Activated CD8-positive, alpha-beta memory T cell treated with anti-CD3 and anti-CD28 coated beads, Interleukin-2, amount 10 ng/mL, durations not matched to agents 7 days and 5 days (primary cell): Measurements from ENCODE around the gene SCN3B. TPM values are rescaled to one million over a fixed set of nuclear protein-coding genes. Genes with fewer than 3 reads are reported as not detected.

Experiments
- ATAC-seq: fragments of 150-1000 bp; cut with Tn5 transposase; one replicate; pipeline ENCODE4 v1.10.0; 2021; ENCODE audit warnings: moderate library complexity
- CTCF ChIA-PET: fragments of 350-600 bp; sonication (Branson Sonifier 250); formaldehyde crosslinking; loops from one replicate; lab custom pipeline; 2021; ENCODE audit warnings: antibody characterized with exemption; lab: Charles Lee
- DNase-seq: peaks from one replicate; pipeline ENCODE4 v3.0.0-alpha.2; 2020
- H3K27ac Mint-ChIP-seq: one replicate; pipeline ENCODE4 v1.8.0; 2021; ENCODE audit warnings: mild to moderate bottlenecking, mixed read lengths
- H3K27me3 Mint-ChIP-seq: one replicate; pipeline ENCODE4 v1.8.0; 2021; ENCODE audit warnings: mixed read lengths
- H3K36me3 Mint-ChIP-seq: one replicate; pipeline ENCODE4 v1.8.0; 2021; ENCODE audit warnings: mild to moderate bottlenecking, mixed read lengths
- H3K4me1 Mint-ChIP-seq: one replicate; pipeline ENCODE4 v1.8.0; 2021; ENCODE audit warnings: mixed read lengths
- H3K4me3 Mint-ChIP-seq: one replicate; pipeline ENCODE4 v1.8.0; 2021; ENCODE audit warnings: mild to moderate bottlenecking, moderate library complexity, mixed read lengths
- H3K9me3 Mint-ChIP-seq: one replicate; pipeline ENCODE4 v1.8.0; 2022; ENCODE audit warnings: low read depth, mixed read lengths
- total RNA-seq, 2 experiments: library from RNA; stranded (reverse); gene quantifications; one replicate each; pipeline ENCODE4 v1.2.3, GENCODE V29; 2021

Gene SCN3B
- total RNA-seq, 2 experiments from 2014 or later = not detected

DNA sequence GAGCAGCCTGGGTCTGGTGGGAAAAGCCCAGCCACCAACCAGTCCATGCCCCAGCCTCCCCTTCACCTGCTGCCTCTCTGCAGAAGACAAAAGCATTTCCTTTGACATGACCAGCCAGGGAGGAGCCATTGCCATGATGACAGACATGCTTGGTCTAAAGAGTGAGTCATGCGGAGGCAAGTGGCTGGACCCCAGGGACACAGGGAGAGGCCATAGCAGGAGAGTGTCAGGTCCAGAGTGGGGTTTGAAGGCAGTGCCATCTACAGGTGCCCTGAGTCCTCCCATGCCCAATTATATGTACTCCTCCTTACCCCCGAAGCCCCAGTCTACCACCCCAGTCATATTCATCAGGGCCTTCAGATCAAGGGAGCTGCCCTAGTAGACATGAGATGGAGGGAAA lies 67.4 kb downstream of the SCN3B start:
- DNase-seq (no peak), ATAC-seq (no peak)
- Mint-ChIP-seq H3K27ac (no peak overlapping the region), H3K4me3 (no peak overlapping the region), H3K36me3 (peaks cover 5% of the 10 kb centered on the region), H3K4me1 (peaks cover 5% of the 10 kb centered on the region), H3K27me3 (no peaks in the 10 kb centered on the region), H3K9me3 (no peaks in the 10 kb centered on the region)
- CTCF ChIA-PET = no interaction called here

- CTCF ChIA-PET = interaction anchor here (1.4 kb wide), 1 partner anchor 10 kb away, joined by 7 read pairs; no protein-coding TSS in a partner anchor
- peaks cover 5% of the 10 kb centered on the region for H3K4me1 Mint-ChIP-seq
- H3K9me3 Mint-ChIP-seq = no peaks in the 10 kb centered on the region
- no peak overlapping the region for H3K4me3 Mint-ChIP-seq
- no peak for DNase-seq
- ATAC-seq = no peak
- H3K36me3 Mint-ChIP-seq = peaks cover 5% of the 10 kb centered on the region
- no peaks in the 10 kb centered on the region for H3K27me3 Mint-ChIP-seq
- no peak overlapping the region for H3K27ac Mint-ChIP-seq
These were observed 67.9 kb downstream of the SCN3B start for GRCh38 chr11:123586568-123586967.

GRCh38 chr11:123585706-123586105 lies 68.7 kb downstream of the SCN3B start:
- Mint-ChIP-seq H3K4me1 (peaks cover 9% of the 10 kb centered on the region), H3K27ac (no peak overlapping the region), H3K9me3 (no peaks in the 10 kb centered on the region), H3K36me3 (peaks cover 4% of the 10 kb centered on the region), H3K27me3 (no peaks in the 10 kb centered on the region), H3K4me3 (no peak overlapping the region)
- CTCF ChIA-PET = interaction anchor here (1.4 kb wide), 1 partner anchor 9 kb away, joined by 7 read pairs; no protein-coding TSS in a partner anchor
- ATAC-seq (no peak), DNase-seq (no peak)

DNA sequence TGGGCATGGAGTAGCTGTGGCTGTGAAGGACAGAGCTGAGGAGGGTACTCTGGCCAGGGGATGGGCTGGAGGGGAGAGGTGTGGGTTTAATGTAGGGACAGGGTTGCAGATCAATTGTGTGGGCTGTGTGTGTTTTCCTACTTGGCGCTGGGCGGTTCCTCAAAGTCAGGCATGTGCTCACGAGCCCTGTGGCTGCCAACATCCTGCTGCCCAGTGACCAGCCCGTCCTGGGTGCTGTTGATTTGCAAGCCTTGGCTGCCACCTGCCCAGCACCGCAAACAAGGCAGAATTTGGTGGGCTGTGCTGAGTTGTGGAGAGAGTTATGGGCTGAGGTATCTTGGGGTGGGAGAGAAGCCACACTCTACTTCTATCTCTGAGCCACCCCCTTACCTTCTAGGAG lies 69.2 kb downstream of the SCN3B start:
- DNase-seq (no peak), ATAC-seq (no peak)
- Mint-ChIP-seq H3K36me3 (peaks cover 4% of the 10 kb centered on the region), H3K27ac (no peak overlapping the region), H3K9me3 (no peaks in the 10 kb centered on the region), H3K4me3 (no peak overlapping the region), H3K27me3 (no peaks in the 10 kb centered on the region), H3K4me1 (peaks cover 13% of the 10 kb centered on the region)
- CTCF ChIA-PET = interaction anchor here (1.4 kb wide), 1 partner anchor 9 kb away, joined by 7 read pairs; no protein-coding TSS in a partner anchor

DNA sequence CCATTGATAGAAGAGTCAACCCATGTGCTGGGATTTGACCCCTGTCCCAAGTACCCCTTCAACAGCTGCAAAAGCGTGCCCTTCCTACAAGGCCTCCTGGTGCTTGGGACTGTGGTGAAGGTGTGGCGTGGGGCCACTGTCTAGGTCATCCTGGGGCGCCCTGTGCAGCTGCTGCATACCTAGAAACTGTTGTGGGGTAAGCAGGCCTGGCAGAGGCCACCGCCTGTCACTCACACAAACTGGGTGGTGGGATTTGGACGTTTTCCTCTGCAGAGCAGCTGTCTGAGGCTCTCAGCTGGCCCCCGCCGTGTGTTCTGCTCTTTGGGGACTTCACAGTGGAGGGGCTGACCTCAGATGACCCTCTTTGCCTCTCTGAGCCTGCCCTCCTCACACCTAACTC lies 69.7 kb downstream of the SCN3B start:
- ATAC-seq = no peak
- H3K27me3 Mint-ChIP-seq = no peaks in the 10 kb centered on the region
- H3K9me3 Mint-ChIP-seq = no peaks in the 10 kb centered on the region
- CTCF ChIA-PET = no interaction called here
- no peak overlapping the region for H3K27ac Mint-ChIP-seq
- H3K4me1 Mint-ChIP-seq = peaks cover 16% of the 10 kb centered on the region
- H3K36me3 Mint-ChIP-seq = peaks cover 4% of the 10 kb centered on the region
- no peak for DNase-seq
- H3K4me3 Mint-ChIP-seq = no peak overlapping the region

- Mint-ChIP-seq H3K9me3 (no peaks in the 10 kb centered on the region), H3K27ac (no peak overlapping the region), H3K4me3 (no peak overlapping the region), H3K27me3 (no peaks in the 10 kb centered on the region), H3K36me3 (peaks cover 4% of the 10 kb centered on the region), H3K4me1 (peaks cover 16% of the 10 kb centered on the region)
- ATAC-seq (no peak), DNase-seq (no peak)
- CTCF ChIA-PET = no interaction called here
These were observed 70.2 kb downstream of the SCN3B start for GRCh38 chr11:123584186-123584585.

GRCh38 chr11:123582992-123583504 lies 71.4 kb downstream of the SCN3B start:
- DNase-seq = no peak
- H3K27me3 Mint-ChIP-seq = no peaks in the 10 kb centered on the region
- peaks cover 16% of the 10 kb centered on the region for H3K4me1 Mint-ChIP-seq
- H3K9me3 Mint-ChIP-seq = no peaks in the 10 kb centered on the region
- H3K4me3 Mint-ChIP-seq = no peak overlapping the region
- H3K27ac Mint-ChIP-seq = no peak overlapping the region
- peaks cover 4% of the 10 kb centered on the region for H3K36me3 Mint-ChIP-seq
- CTCF ChIA-PET = no interaction called here
- ATAC-seq = no peak

DNA sequence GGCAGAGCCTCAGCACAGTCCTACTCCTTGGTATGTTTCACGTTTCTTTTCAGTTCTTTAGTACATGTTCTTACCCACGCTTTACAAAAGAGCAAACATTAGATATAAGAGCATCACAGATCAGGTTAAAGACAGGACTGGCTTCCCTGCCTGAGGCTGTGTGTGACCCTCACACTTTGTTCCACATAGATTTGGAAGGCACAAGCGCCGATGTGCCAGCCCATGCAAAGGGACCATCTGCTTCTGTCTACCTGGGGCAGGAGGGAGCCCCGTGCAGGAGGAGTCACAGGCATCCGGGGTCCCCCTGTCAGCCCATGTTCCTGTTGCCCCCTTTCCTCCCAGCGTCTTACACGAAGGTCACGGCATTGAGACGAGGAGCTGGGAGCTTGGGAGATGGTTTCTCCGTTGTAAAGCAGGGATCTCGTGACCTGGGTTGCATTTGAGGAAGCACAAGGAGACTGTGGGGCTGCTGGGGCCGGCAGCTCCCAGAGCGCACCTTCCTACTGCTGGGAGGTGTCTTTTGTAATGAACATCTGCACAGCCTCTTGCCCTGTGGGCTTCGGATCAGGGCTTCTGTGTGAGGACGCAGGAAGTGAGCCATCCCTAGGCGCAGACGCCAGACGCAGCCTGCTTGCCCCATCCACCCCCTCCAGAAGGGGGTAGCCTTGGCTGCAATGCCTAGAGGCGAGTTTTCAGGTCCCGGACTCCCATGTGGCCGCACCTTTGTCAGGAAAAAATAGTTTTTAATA lies 72.6 kb downstream of the SCN3B start:
- Mint-ChIP-seq H3K36me3 (peaks cover 4% of the 10 kb centered on the region), H3K4me3 (no peak overlapping the region)
- no peak for ATAC-seq

DNA sequence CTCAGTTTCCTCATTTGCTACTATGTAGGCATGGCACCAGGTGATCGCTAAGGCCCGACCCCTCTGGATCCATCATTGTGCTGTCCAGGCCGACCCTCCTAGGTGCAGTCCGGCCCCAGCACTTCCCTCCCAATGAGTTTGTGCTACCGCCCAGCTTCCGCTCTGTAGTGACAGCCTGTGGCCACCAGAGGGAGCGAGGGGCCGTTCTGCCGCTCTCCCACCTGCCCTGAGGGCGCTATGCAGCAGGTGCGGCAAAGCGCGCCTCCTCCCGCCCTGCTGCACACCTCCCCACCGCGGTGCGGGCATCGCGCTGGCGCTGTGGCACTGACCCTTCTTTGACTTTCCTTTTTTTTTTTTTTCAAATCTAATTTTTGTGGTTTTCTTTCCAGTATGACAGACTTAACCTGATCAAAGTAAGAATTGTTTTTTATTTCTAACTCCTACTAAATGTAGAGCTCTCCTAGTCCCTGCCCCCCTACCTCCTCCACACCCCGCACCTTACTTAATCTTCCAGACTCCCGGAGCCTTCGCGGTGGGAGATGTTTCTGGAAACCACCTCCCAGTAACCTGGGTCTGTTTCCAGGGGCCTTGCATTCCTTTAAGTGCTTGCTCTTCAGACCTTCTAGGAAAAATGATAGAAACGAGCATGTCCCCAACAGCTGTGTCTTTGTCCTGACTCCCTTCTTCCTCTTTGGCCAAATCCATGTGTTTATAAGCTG lies 73.7 kb downstream of the SCN3B start:
- no peaks in the 10 kb centered on the region for H3K9me3 Mint-ChIP-seq
- CTCF ChIA-PET = interaction anchor here (0.6 to 3.0 kb wide), 31 partner anchors 9 to 361 kb away, joined by 3 to 25 read pairs (median 4); no protein-coding TSS in a partner anchor
- no peak overlapping the region for H3K27ac Mint-ChIP-seq
- ATAC-seq (peak; percentile 82), DNase-seq (peak; percentile 77)
- no peaks in the 10 kb centered on the region for H3K27me3 Mint-ChIP-seq
- H3K4me3 Mint-ChIP-seq = no peak overlapping the region
- H3K4me1 Mint-ChIP-seq = peaks cover 31% of the 10 kb centered on the region
- H3K36me3 Mint-ChIP-seq = peaks cover 4% of the 10 kb centered on the region

More for the DNA sequence above, 72.6 kb downstream of the SCN3B start:
- no peaks in the 10 kb centered on the region for H3K9me3 Mint-ChIP-seq
- peaks cover 20% of the 10 kb centered on the region for H3K4me1 Mint-ChIP-seq
- H3K27me3 Mint-ChIP-seq = no peaks in the 10 kb centered on the region
- CTCF ChIA-PET = interaction anchor here (1.0 to 3.0 kb wide), 8 partner anchors 16 to 335 kb away, joined by 3 to 25 read pairs (median 7); no protein-coding TSS in a partner anchor
- no peak overlapping the region for H3K27ac Mint-ChIP-seq
- no peak for DNase-seq

GRCh38 chr11:123580137-123580536 lies 74.3 kb downstream of the SCN3B start:
- Mint-ChIP-seq H3K4me3 (no peak overlapping the region), H3K27me3 (no peaks in the 10 kb centered on the region), H3K9me3 (no peaks in the 10 kb centered on the region), H3K36me3 (peaks cover 4% of the 10 kb centered on the region), H3K4me1 (peaks cover 31% of the 10 kb centered on the region), H3K27ac (peak overlapping the region; percentile 21)
- CTCF ChIA-PET = interaction anchor here (0.6 to 3.0 kb wide), 27 partner anchors 8 to 360 kb away, joined by 3 to 25 read pairs (median 4); no protein-coding TSS in a partner anchor
- DNase-seq (no peak), ATAC-seq (peak; percentile 6)

DNA sequence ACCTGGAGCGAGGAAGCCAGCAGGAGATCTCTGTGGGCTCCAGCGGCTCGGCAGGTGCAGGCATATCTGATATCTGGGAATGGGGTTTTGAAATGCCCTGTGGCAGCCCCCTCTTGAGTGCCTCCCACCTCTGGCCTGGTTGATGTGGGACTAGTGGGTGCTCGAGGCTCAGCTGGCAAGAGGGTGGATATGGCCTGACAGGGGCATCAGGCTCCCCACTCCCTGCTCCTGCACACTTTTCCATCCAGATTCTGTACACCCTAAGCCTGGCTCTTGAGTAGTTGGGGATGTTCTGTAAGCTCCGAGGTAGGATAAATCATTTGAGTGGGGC lies 75.0 kb downstream of the SCN3B start:
- Mint-ChIP-seq H3K27ac (no peak overlapping the region), H3K36me3 (peaks cover 4% of the 10 kb centered on the region)

More for the DNA sequence above, 75.0 kb downstream of the SCN3B start:
- no peaks in the 10 kb centered on the region for H3K9me3 Mint-ChIP-seq
- DNase-seq (no peak), ATAC-seq (no peak)
- no peak overlapping the region for H3K4me3 Mint-ChIP-seq
- H3K4me1 Mint-ChIP-seq = peaks cover 36% of the 10 kb centered on the region
- no peaks in the 10 kb centered on the region for H3K27me3 Mint-ChIP-seq
- CTCF ChIA-PET = interaction anchor here (1.5 to 3.0 kb wide), 7 partner anchors 13 to 316 kb away, joined by 3 to 25 read pairs (median 7); no protein-coding TSS in a partner anchor
